MM.1S (cell line): ENCODE results near the gene ARHGAP45.

Experiments used
- EZH2 ChIP-seq: fragments of 300-600 bp; sonication (generic); optimal IDR thresholded peaks from 2 replicates; pipeline ENCODE3; 2017; ENCODE audit warnings: low read depth, mild to moderate bottlenecking, antibody characterized with exemption, low read length, mixed read lengths
- TF ChIP-seq, protein P1 (sequence below): fragments of 300-600 bp; sonication (generic); IDR thresholded peaks from 2 replicates; pipeline ENCODE4 v1.5.1; 2016; ENCODE audit warnings: antibody characterized with exemption, low read length, mixed read lengths

DNA sequence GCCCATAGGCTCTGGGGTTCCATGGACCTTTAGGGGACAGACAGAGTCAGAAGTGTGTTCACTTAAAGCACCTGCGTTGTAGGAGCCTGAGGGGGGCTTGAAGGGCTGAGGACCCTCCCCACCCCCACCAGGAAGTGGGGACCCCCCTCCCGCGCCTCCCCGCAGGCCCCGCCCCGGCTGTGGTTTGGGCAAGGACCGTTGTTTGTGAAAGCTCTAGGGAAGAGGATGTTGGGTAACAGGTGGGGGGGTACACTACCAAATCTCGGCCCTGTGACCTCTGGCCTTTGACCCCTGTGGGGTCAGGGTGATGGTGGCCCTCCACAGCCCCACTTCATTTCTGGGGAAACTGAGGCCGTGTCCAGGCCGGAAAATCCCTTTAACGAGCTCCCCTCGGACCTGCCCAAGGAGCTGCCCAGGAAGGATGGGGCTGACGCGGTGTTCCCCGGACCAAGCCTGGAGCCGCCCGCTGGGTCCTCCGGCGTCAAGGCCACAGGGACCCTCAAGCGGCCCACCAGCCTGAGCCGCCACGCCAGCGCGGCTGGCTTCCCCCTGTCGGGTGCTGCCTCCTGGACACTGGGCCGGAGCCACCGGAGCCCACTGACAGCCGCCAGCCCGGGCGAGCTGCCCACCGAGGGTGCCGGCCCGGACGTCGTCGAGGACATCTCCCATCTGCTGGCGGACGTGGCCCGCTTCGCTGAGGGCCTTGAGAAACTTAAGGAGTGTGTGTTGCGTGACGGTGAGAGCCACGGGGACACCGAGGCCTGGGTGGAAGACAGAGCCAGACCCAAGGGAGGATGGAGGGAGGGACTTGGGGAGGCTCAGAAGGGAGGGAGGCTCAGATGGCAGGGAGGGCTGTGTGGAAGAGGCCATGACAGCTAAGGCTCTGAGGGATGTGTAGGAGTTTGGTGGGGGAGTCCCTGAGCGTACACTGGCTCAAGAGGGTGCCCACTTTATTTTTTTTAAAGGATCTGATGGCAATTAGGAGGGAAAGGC is 1.3 kb downstream of the ARHGAP45 start:
- no peak for TF ChIP-seq EZH2
- TF ChIP-seq, protein P1, sequence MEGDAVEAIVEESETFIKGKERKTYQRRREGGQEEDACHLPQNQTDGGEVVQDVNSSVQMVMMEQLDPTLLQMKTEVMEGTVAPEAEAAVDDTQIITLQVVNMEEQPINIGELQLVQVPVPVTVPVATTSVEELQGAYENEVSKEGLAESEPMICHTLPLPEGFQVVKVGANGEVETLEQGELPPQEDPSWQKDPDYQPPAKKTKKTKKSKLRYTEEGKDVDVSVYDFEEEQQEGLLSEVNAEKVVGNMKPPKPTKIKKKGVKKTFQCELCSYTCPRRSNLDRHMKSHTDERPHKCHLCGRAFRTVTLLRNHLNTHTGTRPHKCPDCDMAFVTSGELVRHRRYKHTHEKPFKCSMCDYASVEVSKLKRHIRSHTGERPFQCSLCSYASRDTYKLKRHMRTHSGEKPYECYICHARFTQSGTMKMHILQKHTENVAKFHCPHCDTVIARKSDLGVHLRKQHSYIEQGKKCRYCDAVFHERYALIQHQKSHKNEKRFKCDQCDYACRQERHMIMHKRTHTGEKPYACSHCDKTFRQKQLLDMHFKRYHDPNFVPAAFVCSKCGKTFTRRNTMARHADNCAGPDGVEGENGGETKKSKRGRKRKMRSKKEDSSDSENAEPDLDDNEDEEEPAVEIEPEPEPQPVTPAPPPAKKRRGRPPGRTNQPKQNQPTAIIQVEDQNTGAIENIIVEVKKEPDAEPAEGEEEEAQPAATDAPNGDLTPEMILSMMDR, result no peak
